Measurements from ENCODE around the gene NALCN.

Gene NALCN

DNA sequence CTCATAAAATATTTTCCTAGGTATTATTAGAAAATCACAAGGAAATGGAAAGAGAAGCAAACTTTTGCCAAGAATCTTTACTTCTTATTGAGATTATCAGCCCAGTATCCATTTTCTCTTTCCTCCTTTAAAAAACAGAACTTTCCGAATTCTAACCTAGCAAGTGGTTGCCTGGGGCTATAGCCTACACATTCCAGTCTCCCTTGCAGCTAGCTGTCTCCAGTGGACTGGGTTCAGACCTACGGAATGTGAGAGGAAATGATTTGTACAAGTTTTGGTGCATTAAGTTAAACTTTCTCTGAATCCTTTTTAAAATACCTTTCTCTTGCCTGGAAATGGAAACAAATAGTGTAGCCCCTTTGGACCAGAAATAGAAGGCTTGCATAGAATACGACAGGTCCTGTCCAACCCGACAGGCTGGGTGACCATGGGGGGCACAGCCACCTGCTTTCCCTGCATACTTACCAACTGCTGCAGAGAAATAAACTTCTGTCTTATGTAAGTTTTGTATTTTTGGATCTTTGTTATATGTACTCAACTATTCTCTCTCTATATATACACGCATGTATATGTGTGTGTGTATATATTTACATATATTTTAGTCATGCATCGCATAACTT is 185.9 kb downstream of the NALCN start:
- no peak overlapping the region for H3K27ac Mint-ChIP-seq
- H3K4me1 Mint-ChIP-seq = no peaks in the 10 kb centered on the region
- H3K4me3 Mint-ChIP-seq = no peak overlapping the region
- TF ChIP-seq, protein P1, sequence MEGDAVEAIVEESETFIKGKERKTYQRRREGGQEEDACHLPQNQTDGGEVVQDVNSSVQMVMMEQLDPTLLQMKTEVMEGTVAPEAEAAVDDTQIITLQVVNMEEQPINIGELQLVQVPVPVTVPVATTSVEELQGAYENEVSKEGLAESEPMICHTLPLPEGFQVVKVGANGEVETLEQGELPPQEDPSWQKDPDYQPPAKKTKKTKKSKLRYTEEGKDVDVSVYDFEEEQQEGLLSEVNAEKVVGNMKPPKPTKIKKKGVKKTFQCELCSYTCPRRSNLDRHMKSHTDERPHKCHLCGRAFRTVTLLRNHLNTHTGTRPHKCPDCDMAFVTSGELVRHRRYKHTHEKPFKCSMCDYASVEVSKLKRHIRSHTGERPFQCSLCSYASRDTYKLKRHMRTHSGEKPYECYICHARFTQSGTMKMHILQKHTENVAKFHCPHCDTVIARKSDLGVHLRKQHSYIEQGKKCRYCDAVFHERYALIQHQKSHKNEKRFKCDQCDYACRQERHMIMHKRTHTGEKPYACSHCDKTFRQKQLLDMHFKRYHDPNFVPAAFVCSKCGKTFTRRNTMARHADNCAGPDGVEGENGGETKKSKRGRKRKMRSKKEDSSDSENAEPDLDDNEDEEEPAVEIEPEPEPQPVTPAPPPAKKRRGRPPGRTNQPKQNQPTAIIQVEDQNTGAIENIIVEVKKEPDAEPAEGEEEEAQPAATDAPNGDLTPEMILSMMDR (IDR thresholded peaks at IDR 0.05; ENCODE audit: unreplicated experiment in 3 of 3) = no peak
- no peaks in the 10 kb centered on the region for H3K36me3 Mint-ChIP-seq (ENCODE audit: low read depth)
- H3K27me3 Mint-ChIP-seq (ENCODE audit: low read depth) = no peaks in the 10 kb centered on the region
- peaks cover 3% of the 10 kb centered on the region for H3K9me3 Mint-ChIP-seq

DNA sequence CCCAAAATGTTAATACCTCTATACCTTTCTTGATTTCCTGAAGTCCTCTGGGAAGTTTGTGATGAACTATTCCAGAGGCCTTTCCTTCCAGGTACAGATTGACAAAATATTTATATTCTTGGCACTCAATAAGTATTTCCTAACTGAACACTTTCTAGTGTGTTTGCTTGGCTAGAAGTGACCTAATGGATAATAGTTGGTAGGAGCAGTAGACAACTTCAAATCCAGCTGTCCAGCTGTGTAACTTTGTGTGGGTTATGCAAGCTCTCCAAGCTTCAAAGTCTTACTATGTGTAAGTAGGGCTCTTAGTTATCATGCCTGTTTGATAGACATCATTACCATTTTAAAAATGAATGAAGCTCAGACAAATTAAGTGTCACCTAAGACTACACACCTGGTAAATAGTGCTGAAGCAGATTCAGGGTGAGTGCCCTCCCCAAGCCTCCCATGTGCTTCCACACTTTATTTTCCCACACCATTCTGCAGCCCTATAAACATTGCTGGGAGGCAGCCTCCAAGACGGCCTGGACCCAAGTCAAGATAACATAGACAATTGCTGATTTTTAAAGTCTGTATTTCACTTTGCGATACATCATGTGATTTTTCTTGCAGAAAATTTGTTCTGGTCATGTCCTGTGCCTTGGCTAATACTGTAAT is 196.6 kb downstream of the NALCN start:
- Mint-ChIP-seq H3K9me3 (no peaks in the 10 kb centered on the region), H3K27ac (no peak overlapping the region), H3K36me3 (ENCODE audit: low read depth) (no peaks in the 10 kb centered on the region)

DNA sequence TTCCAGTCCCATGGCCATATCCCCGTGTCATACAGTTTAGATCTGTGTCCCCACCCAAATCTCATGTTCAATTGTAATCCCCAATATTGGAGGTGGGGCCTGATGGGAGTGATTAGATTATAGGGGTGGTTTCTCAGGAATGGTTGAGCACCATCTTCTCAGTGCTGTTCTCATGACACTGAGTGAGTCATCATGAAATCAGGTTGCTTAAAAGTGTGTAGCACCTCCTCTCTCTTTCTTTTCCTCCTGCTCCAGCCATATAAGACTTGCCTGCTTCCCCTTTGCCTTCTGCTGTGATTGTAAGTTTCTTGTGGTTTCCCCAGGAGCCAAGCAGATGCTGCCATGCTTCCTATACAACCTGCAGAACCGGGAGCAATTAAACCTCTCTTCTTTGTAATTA is 197.8 kb downstream of the NALCN start:
- no peaks in the 10 kb centered on the region for H3K36me3 Mint-ChIP-seq (ENCODE audit: low read depth)
- no peak overlapping the region for H3K4me3 Mint-ChIP-seq
- TF ChIP-seq, protein P1 (IDR thresholded peaks at IDR 0.05; ENCODE audit: unreplicated experiment in 3 of 3) = no peak
- H3K9me3 Mint-ChIP-seq = no peaks in the 10 kb centered on the region
- no peaks in the 10 kb centered on the region for H3K4me1 Mint-ChIP-seq
- no peak overlapping the region for H3K27ac Mint-ChIP-seq
- no peaks in the 10 kb centered on the region for H3K27me3 Mint-ChIP-seq (ENCODE audit: low read depth)

More for the DNA sequence above, 196.6 kb downstream of the NALCN start:
- TF ChIP-seq, protein P1 (IDR thresholded peaks at IDR 0.05; ENCODE audit: unreplicated experiment in 3 of 3) = no peak
- no peak overlapping the region for H3K4me3 Mint-ChIP-seq
- no peaks in the 10 kb centered on the region for H3K4me1 Mint-ChIP-seq
- H3K27me3 Mint-ChIP-seq (ENCODE audit: low read depth) = no peaks in the 10 kb centered on the region

DNA sequence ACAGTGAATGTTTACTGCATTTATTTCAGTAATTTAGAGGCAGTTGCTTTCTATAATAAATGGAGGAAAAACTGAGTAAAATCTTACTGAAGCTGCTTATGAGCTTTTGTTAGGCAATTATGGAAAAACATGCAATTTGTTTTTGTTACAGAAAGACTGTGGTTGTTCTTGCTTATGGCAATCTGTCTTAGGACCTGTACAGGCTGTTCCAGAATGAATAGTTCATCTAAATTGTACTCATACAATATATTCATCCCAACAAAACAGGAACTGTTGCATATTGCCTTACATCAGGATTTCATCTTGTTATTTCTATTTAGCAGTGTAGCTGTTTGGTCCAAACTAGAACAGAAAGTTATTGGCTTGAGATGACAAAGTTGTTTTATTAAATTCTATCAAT is 199.2 kb downstream of the NALCN start:
- H3K9me3 Mint-ChIP-seq = peaks cover 5% of the 10 kb centered on the region
- H3K4me3 Mint-ChIP-seq = no peak overlapping the region
- no peak overlapping the region for H3K27ac Mint-ChIP-seq
- TF ChIP-seq, protein P1 (IDR thresholded peaks at IDR 0.05; ENCODE audit: unreplicated experiment in 3 of 3) = no peak
- H3K36me3 Mint-ChIP-seq (ENCODE audit: low read depth) = no peaks in the 10 kb centered on the region
- H3K27me3 Mint-ChIP-seq (ENCODE audit: low read depth) = no peaks in the 10 kb centered on the region
- no peaks in the 10 kb centered on the region for H3K4me1 Mint-ChIP-seq

DNA sequence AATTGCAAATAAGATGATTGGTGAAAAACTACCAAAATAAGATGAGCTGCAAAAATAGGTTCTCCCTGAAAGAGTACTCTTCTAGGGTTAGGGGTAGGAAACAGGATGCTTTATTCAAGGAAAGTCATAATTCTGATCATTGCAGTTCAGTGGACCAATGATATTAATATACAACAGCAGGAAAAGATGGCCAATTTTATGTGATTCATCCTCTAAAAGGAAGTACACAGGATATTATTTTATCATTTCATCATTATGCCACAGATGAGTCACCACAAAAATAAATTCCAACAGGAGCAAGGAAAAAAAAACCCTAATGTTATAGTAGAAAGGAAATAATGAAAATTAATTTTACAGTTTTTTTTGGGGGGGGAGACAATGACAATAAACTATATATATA is 205.0 kb downstream of the NALCN start:
- Mint-ChIP-seq H3K27me3 (ENCODE audit: low read depth) (no peaks in the 10 kb centered on the region), H3K4me3 (no peak overlapping the region), H3K36me3 (ENCODE audit: low read depth) (no peaks in the 10 kb centered on the region), H3K4me1 (no peaks in the 10 kb centered on the region), H3K27ac (no peak overlapping the region), H3K9me3 (peaks cover 7% of the 10 kb centered on the region)
- TF ChIP-seq, protein P1 (IDR thresholded peaks at IDR 0.05; ENCODE audit: unreplicated experiment in 3 of 3) = no peak

DNA sequence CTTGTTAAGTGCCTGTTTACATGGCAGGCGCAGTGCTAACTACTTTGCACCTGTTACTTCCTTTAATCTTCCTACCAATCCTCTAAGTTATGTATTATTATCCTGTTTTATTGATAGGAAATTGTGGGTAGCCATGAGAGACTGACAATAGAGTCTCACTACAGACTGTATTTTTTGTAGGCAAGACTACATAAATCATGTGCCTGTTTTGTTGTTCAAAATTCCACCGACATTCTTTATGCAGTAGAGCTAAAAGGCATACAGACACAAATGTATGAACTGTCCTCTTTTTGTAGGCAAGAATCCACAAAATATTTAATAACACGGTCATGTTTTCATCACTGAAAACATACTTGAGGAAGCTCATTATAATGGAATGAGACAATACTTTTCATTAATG is 205.5 kb downstream of the NALCN start:
- TF ChIP-seq, protein P1 (IDR thresholded peaks at IDR 0.05; ENCODE audit: unreplicated experiment in 3 of 3) = no peak
- peaks cover 7% of the 10 kb centered on the region for H3K9me3 Mint-ChIP-seq
- no peaks in the 10 kb centered on the region for H3K4me1 Mint-ChIP-seq
- H3K36me3 Mint-ChIP-seq (ENCODE audit: low read depth) = no peaks in the 10 kb centered on the region
- H3K27me3 Mint-ChIP-seq (ENCODE audit: low read depth) = no peaks in the 10 kb centered on the region
- H3K27ac Mint-ChIP-seq = no peak overlapping the region
- no peak overlapping the region for H3K4me3 Mint-ChIP-seq
